ENCODE results near the gene GXYLT1.
"Not testable (repeated sequence)": the region's sequence is repeated elsewhere in the genome, so short reads cannot be mapped to it uniquely, and the experiment has no call there.

The GXYLT1 gene

GRCh38 chr12:42144408-42145196, at the start of gene GXYLT1:
Gene GXYLT1, minus strand, starts transcription at chr12:42144874. Its CDS starts 228 bp downstream, at chr12:42144646.
- peak; percentile 89 for TF ChIP-seq ZFX (IDR thresholded peaks at IDR 0.05)
- no peak for TF ChIP-seq CTCF (conservative IDR thresholded peaks at IDR 0.05)
- peak within 1 kb of the TSS; percentile 86 for H3K27ac ChIP-seq

GRCh38 chr12:42192686-42193085, 48.0 kb upstream of the GXYLT1 start:
- H3K27ac ChIP-seq: no peak overlapping the region
- no peak for TF ChIP-seq CTCF (conservative IDR thresholded peaks at IDR 0.05)
- TF ChIP-seq ZFX (IDR thresholded peaks at IDR 0.05): no peak

GRCh38 chr12:42192258-42192657, 47.6 kb upstream of the GXYLT1 start:
- TF ChIP-seq ZFX (IDR thresholded peaks at IDR 0.05): no peak
- TF ChIP-seq CTCF (conservative IDR thresholded peaks at IDR 0.05): no peak
- no peak overlapping the region for H3K27ac ChIP-seq

GRCh38 chr12:42190376-42190775, 45.7 kb upstream of the GXYLT1 start:
- TF ChIP-seq ZFX (IDR thresholded peaks at IDR 0.05): no peak
- no peak overlapping the region for H3K27ac ChIP-seq

GRCh38 chr12:42188275-42188674, 43.6 kb upstream of the GXYLT1 start:
- not testable (repeated sequence) for H3K27ac ChIP-seq

GRCh38 chr12:42187799-42188198, 43.1 kb upstream of the GXYLT1 start:
- no peak for TF ChIP-seq ZFX (IDR thresholded peaks at IDR 0.05)
- TF ChIP-seq CTCF (conservative IDR thresholded peaks at IDR 0.05): no peak
- no peak overlapping the region for H3K27ac ChIP-seq

GRCh38 chr12:42186793-42187192, 42.1 kb upstream of the GXYLT1 start:
- H3K27ac ChIP-seq: no peak overlapping the region
- TF ChIP-seq CTCF (conservative IDR thresholded peaks at IDR 0.05) (no peak), ZFX (IDR thresholded peaks at IDR 0.05) (no peak)

- TF ChIP-seq CTCF (conservative IDR thresholded peaks at IDR 0.05): no peak
- TF ChIP-seq ZFX (IDR thresholded peaks at IDR 0.05): no peak
- no peak overlapping the region for H3K27ac ChIP-seq
Measured at GRCh38 chr12:42182394-42182793, 37.7 kb upstream of the GXYLT1 start.

Measured in C4-2B (cell line).